Glutamatergic neuron (in vitro differentiated cells): Measurements from ENCODE around the gene RABAC1. TPM values are rescaled to one million over a fixed set of nuclear protein-coding genes. Genes with fewer than 3 reads are reported as not detected.

Source experiments
- DNase-seq: peaks from one replicate; pipeline ENCODE4 v3.0.0; 2022
- H3K27ac Mint-ChIP-seq: one replicate; pipeline ENCODE4 v1.8.0; 2020; ENCODE audit warnings: mild to moderate bottlenecking, mixed read lengths, inconsistent platforms; ENCODE audit not compliant: unreplicated experiment
- H3K27me3 Mint-ChIP-seq: one replicate; pipeline ENCODE4 v1.8.0; 2020; ENCODE audit warnings: mild to moderate bottlenecking, moderate library complexity, mixed read lengths, inconsistent platforms; ENCODE audit not compliant: unreplicated experiment
- H3K36me3 Mint-ChIP-seq: one replicate; pipeline ENCODE4 v1.8.0; 2020; ENCODE audit warnings: mild to moderate bottlenecking, mixed read lengths, inconsistent platforms; ENCODE audit not compliant: unreplicated experiment
- H3K4me1 Mint-ChIP-seq: one replicate; pipeline ENCODE4 v1.8.0; 2020; ENCODE audit warnings: mild to moderate bottlenecking, low read depth, mixed read lengths, inconsistent platforms; ENCODE audit not compliant: unreplicated experiment
- H3K4me3 Mint-ChIP-seq: one replicate; pipeline ENCODE4 v1.8.0; 2020; ENCODE audit warnings: mild to moderate bottlenecking, mixed read lengths, inconsistent platforms; ENCODE audit not compliant: unreplicated experiment
- H3K9me3 Mint-ChIP-seq: one replicate; pipeline ENCODE4 v1.8.0; 2020; ENCODE audit warnings: mild to moderate bottlenecking, moderate library complexity, mixed read lengths, inconsistent platforms; ENCODE audit not compliant: unreplicated experiment
- total RNA-seq: library from RNA; stranded (reverse); fragmentation: NEBNext Ultra II Directional; extraction: Animal tissue kit (Norgen Biotek cat#: 25700); gene quantifications from one replicate; pipeline ENCODE4 v1.2.1, GENCODE V29; 2021; ENCODE audit not compliant: unreplicated experiment
- TF ChIP-seq, protein P1 (sequence below): fragments of 200-600 bp; sonication (generic); IDR thresholded peaks from one replicate; pipeline ENCODE4 v1.5.0; 2021; ENCODE audit not compliant: partially characterized antibody, unreplicated experiment

The RABAC1 gene
- total RNA-seq, 1 donor from 2014 or later = 139 TPM

DNA sequence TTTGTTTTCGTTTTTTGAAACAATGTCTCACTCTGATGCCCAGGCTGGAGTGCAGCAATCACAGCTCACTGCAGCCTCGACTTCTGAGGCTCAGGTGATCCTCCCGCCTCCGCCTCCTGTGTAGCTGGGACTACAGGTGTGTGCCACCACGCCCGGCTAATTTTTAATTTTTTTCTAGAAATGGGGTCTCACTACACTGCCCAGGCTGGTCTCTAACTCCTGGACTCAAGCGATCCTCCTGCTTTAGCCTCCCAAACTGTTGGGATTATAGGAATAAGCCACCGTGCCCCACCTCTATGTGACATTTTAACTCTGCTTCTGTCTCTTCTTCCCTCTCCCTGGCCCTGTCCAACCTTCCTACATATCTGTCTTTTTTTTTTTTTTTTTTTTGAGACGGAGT is 29.8 kb upstream of the RABAC1 start:
- no peak overlapping the region for H3K27ac Mint-ChIP-seq
- H3K36me3 Mint-ChIP-seq = peaks cover 5% of the 10 kb centered on the region
- H3K27me3 Mint-ChIP-seq = peaks cover 15% of the 10 kb centered on the region
- no peak for DNase-seq
- H3K4me1 Mint-ChIP-seq = peaks cover 7% of the 10 kb centered on the region
- peaks cover 8% of the 10 kb centered on the region for H3K9me3 Mint-ChIP-seq
- H3K4me3 Mint-ChIP-seq = no peak overlapping the region
- TF ChIP-seq, protein P1, sequence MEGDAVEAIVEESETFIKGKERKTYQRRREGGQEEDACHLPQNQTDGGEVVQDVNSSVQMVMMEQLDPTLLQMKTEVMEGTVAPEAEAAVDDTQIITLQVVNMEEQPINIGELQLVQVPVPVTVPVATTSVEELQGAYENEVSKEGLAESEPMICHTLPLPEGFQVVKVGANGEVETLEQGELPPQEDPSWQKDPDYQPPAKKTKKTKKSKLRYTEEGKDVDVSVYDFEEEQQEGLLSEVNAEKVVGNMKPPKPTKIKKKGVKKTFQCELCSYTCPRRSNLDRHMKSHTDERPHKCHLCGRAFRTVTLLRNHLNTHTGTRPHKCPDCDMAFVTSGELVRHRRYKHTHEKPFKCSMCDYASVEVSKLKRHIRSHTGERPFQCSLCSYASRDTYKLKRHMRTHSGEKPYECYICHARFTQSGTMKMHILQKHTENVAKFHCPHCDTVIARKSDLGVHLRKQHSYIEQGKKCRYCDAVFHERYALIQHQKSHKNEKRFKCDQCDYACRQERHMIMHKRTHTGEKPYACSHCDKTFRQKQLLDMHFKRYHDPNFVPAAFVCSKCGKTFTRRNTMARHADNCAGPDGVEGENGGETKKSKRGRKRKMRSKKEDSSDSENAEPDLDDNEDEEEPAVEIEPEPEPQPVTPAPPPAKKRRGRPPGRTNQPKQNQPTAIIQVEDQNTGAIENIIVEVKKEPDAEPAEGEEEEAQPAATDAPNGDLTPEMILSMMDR = no peak

- H3K4me3 Mint-ChIP-seq = peak overlapping the region; percentile 43
- peaks cover 6% of the 10 kb centered on the region for H3K27me3 Mint-ChIP-seq
Observed at GRCh38 chr19:41987141-41987860, 28.2 kb upstream of the RABAC1 start.

GRCh38 chr19:41984961-41985360 is 25.8 kb upstream of the RABAC1 start:
- peaks cover 3% of the 10 kb centered on the region for H3K4me1 Mint-ChIP-seq
- H3K27ac Mint-ChIP-seq = no peak overlapping the region
- no peak for DNase-seq
- H3K27me3 Mint-ChIP-seq = peaks cover 7% of the 10 kb centered on the region
- TF ChIP-seq, protein P1 = no peak
- H3K36me3 Mint-ChIP-seq = no peaks in the 10 kb centered on the region
- peaks cover 10% of the 10 kb centered on the region for H3K9me3 Mint-ChIP-seq
- H3K4me3 Mint-ChIP-seq = no peak overlapping the region

More at GRCh38 chr19:41987141-41987860, 28.2 kb upstream of the RABAC1 start:
- Mint-ChIP-seq H3K9me3 (peaks cover 5% of the 10 kb centered on the region), H3K4me1 (peaks cover 3% of the 10 kb centered on the region), H3K36me3 (no peaks in the 10 kb centered on the region), H3K27ac (no peak overlapping the region)
- DNase-seq = no peak
- TF ChIP-seq, protein P1 = no peak

GRCh38 chr19:41981724-41982123 is 22.6 kb upstream of the RABAC1 start:
- Mint-ChIP-seq H3K4me3 (no peak overlapping the region), H3K27ac (no peak overlapping the region), H3K27me3 (peaks cover 7% of the 10 kb centered on the region), H3K9me3 (peaks cover 10% of the 10 kb centered on the region), H3K4me1 (peaks cover 1% of the 10 kb centered on the region), H3K36me3 (peaks cover 4% of the 10 kb centered on the region)
- DNase-seq = no peak
- TF ChIP-seq, protein P1 = no peak

- TF ChIP-seq, protein P1 = no peak
- Mint-ChIP-seq H3K4me3 (no peak overlapping the region), H3K27me3 (peaks cover 4% of the 10 kb centered on the region), H3K9me3 (peaks cover 12% of the 10 kb centered on the region), H3K27ac (no peak overlapping the region), H3K36me3 (peaks cover 9% of the 10 kb centered on the region), H3K4me1 (peaks cover 1% of the 10 kb centered on the region)
- no peak for DNase-seq
Observed at GRCh38 chr19:41978470-41978869, 19.3 kb upstream of the RABAC1 start.
